Stimulated activated naive CD8-positive, alpha-beta T cell treated with anti-CD3 and anti-CD28 coated beads, Interleukin-15, Interleukin-2, amounts not matched to agents 100 U/mL and 50 U/mL, for 24 hours (primary cell): Measurements from ENCODE around the gene ERMARD.
"Not testable (repeated sequence)": the region's sequence is repeated elsewhere in the genome, so short reads cannot be mapped to it uniquely, and the experiment has no call there.

Experiments used
- ATAC-seq: fragments of 150-1000 bp; cut with Tn5 transposase; one replicate; pipeline ENCODE4 v1.10.0; 2021
- DNase-seq: peaks from one replicate; pipeline ENCODE4 v3.0.0; 2021

Gene ERMARD

GRCh38 chr6:169738204-169738975 is 13.0 kb upstream of the ERMARD start:
- DNase-seq: peak; percentile 34
- peak; percentile 79 for ATAC-seq

GRCh38 chr6:169738976-169739529 is 12.4 kb upstream of the ERMARD start:
- ATAC-seq (no peak), DNase-seq (no peak)

- DNase-seq (no peak), ATAC-seq (no peak)
These were observed 10.1 kb upstream of the ERMARD start for GRCh38 chr6:169741344-169741743.

- ATAC-seq: no peak
- DNase-seq: no peak
These were observed 6.0 kb upstream of the ERMARD start for GRCh38 chr6:169745405-169745804.

DNA sequence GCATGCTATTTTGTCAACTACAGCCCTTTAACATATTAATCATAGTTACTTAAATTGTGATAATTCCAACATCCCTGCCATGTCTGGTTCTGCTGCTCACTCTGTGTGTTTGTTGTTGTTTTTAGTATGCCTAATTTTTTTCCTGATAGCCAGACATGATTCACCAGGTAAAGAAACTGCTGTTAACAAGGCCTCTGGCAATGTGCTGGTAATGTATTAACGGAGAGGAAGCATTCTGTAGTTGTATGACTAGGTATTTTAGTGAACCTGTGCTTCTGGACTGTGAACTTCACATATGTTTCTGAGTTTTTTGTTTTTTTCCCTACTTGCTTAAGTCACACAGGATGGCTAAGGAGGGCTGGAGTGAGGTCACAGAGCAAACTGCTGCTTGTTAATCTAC is 4.9 kb upstream of the ERMARD start:
- ATAC-seq (no peak), DNase-seq (no peak)

GRCh38 chr6:169752074-169752623 is 727 bp downstream of the ERMARD start:
- no peak for ATAC-seq

GRCh38 chr6:169755162-169755561 is 3.7 kb downstream of the ERMARD start:
- ATAC-seq (no peak), DNase-seq (no peak)

More at GRCh38 chr6:169752074-169752623, 727 bp downstream of the ERMARD start:
- DNase-seq: peak; percentile 14

DNA sequence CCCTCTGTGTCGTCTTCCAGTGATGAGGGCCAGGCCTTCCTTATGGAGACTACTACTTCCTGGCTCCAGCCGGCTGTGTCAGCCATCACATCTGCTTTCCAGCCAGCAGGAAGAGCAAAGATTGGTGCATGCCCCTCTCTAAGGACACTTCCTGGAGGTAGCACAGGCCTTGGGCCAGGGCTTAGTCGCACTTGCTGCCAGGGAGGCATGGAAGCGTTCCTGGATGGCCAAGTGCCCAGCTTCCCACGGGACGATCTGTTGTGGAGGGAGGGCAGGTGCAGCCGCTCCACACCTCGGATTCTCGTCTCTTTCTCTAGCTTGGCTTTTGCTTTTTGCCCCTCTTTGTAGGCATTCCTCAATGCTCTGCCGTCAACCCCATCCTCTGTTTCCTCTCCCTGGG is 11.9 kb downstream of the ERMARD start:
- DNase-seq (no peak), ATAC-seq (no peak)

DNA sequence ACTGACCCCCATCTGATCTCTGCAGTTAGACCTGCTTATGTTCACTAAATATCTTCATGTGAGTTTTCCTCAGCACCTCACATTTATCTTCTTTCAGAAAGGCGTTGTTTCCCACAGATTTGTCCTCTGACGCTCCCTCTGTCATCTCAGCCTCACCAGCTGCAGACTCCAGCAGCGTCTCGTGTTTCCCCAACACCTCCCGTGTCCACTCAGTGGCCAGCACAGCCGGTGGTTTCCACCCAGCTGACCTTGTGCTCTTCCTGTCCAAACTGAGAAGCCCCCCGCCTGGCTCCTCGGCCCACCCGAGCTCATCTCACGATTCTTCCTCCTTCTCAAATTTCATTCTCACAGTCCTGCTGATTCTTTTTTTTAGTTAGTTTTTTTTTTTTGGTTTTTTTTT is 12.5 kb downstream of the ERMARD start:
- DNase-seq (no peak), ATAC-seq (no peak)

- not testable (repeated sequence) for DNase-seq
These were observed 14.4 kb downstream of the ERMARD start for GRCh38 chr6:169765789-169766188.

GRCh38 chr6:169766232-169766631 is 14.8 kb downstream of the ERMARD start:
- ATAC-seq (no peak), DNase-seq (no peak)

More at GRCh38 chr6:169765789-169766188, 14.4 kb downstream of the ERMARD start:
- not testable (repeated sequence) for ATAC-seq

DNA sequence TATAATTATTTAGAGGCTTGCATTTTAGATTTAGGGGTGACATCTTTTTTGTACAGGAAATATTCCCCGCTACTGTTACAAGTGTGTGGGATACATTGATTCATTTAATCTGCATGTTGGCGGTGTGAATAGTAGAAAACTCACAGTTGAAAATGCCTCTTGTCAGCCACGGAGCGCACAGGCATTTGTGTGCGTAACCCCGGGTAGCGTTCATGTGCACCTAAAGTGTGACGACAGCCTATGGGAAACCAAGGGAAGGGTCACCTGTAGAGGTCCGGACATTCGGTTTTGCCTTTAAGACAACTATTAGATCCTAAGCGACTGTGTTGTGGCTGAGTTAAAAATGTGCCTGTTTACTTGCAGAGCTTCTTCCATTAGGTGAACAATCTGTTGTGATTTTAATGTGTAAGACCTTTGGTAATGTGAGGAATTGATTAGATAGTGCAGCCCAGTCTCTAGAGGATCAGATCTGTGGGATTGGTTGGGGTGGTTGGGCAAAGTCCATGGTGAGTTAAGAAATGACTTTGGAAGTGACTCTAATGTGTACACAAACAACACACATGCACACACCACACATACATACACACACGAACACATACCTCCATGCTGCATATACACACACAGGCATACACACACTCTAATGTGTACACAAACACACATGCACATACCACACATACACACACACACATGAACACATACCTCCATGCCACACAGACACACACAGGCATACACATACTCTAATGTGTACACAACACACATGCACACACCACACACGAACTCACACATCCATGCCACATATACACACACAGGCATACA is 15.7 kb downstream of the ERMARD start:
- ATAC-seq: no peak
- DNase-seq: no peak

- ATAC-seq (no peak), DNase-seq (no peak)
These were observed 22.9 kb downstream of the ERMARD start for GRCh38 chr6:169774347-169774746.

DNA sequence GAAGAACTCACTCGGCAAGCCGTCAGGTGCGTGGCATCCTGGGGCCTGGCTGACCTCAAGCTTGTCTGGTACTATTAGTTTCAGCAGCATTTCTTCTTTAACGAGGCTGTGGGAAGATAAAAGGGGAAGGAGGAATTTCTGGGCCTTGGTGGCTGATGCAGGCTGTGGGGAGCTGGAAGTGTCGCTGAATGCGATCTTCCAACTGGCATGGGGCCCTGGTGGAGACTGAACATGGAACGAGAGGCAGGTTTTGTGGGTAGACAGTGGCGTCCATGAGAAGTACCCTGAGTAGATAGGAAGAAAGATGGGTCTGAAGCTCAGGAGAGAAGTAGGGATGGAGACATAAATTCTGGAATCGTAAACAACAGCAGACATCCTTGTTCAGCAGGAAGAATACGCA is 23.9 kb downstream of the ERMARD start:
- DNase-seq: no peak
- ATAC-seq: no peak

DNA sequence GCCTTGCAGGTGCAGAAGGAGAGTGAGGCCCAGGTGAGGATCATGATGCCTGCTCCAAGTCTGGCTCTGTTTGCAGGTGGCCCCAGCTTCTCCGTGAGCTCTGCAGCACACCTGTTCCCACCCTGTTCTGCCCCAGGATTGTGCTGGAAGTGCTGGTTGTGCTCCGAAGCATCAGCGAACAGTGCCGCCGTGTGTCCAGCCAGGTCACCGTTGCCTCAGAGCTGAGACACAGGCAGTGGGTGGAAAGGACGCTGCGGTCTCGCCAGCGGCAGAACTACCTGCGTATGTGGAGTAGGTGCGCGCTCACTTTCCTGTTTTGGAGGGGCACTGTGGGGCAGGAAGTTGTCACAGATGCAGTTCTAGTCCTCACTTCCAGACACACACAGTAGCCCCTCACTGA is 25.0 kb downstream of the ERMARD start:
- ATAC-seq: no peak
- no peak for DNase-seq

GRCh38 chr6:169777896-169778295 is 26.5 kb downstream of the ERMARD start:
- DNase-seq: no peak
- no peak for ATAC-seq

- no peak for ATAC-seq
- no peak for DNase-seq
These were observed 27.2 kb downstream of the ERMARD start for GRCh38 chr6:169778646-169779045.

GRCh38 chr6:169779092-169779815 is 27.8 kb downstream of the ERMARD start:
- ATAC-seq (no peak), DNase-seq (no peak)

DNA sequence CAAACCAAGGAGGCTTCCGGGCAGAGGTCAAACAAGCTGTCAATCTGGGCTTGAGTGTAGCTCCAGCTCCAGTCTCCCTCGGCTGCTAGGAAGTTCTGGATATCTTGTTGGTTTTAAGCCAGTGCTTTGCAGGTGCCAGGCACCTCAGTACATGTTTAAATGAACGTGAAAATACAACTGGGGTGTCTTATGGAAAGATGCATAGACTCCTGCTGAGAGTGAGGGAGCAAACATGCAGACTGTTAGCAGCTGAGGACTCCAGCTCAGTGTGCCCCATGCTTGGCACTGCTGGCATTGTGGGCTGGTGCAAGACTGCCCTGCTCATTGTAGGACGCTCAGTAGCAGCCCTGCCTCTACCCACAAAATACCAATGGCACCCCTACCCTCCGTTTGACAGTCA is 28.5 kb downstream of the ERMARD start:
- DNase-seq (no peak), ATAC-seq (no peak)

GRCh38 chr6:169780571-169781091 is 29.2 kb downstream of the ERMARD start:
- DNase-seq (no peak), ATAC-seq (no peak)

DNA sequence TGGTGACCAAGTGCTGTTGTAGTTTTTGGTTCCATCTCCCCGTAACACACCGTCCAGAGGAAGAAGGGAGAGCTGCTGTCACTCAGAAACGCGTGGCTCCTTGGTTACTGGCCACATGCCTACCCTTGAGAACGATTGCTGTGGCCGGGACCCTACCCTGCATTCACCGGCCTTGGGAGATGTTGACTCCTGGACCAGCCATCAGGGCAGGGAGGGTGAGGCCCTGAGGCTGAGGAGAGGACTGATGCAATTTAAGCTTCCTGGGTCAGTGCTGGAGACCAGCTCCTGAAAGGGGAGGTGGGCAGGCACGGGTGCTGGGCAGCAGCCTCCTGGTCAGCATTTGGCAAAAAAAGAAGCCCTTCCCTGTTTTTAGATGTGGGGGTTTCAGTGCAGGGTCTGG is 31.5 kb downstream of the ERMARD start:
- ATAC-seq: no peak

GRCh38 chr6:169783401-169783800 is 32.0 kb downstream of the ERMARD start:
- peak; percentile 48 for ATAC-seq
- DNase-seq: no peak

More for the DNA sequence above, 31.5 kb downstream of the ERMARD start:
- DNase-seq: no peak
